HEK293 (cell line): ENCODE data around the gene COG1.

ENCODE experiments used
- CTCF ChIA-PET: fragments of 350-600 bp; formaldehyde crosslinking; extraction: SDS; loops from one replicate; lab custom pipeline; 2021; ENCODE audit warnings: antibody characterized with exemption; lab: Yijun Ruan, JAX
- POLR2A ChIA-PET: fragments of 300-600 bp; formaldehyde crosslinking; extraction: SDS; loops from one replicate; lab custom pipeline; 2020; ENCODE audit warnings: antibody characterized with exemption, inconsistent platforms; lab: Yijun Ruan, JAX
- H3K27ac ChIP-seq: fragments of 200-500 bp; sonication (Bioruptor generic); 2 replicates; pipeline ENCODE4 v1.5.1; 2014; ENCODE audit warnings: low read depth, low read length, control low read depth, inconsistent platforms; ENCODE audit errors: extremely low read depth
- H3K36me3 ChIP-seq, 2 experiments: fragments of 200-500 bp in 1 of 2; sonication (Bioruptor generic) in 1 of 2; 1 replicate in 1 of 2; 2 replicates in 1 of 2; pipeline ENCODE4 v1.5.1; 2014 to 2017; ENCODE audit warnings: inconsistent platforms in 2 of 2, low read length in 2 of 2; ENCODE audit not compliant: control insufficient read depth in 2 of 2, insufficient read depth in 1 of 2
- H3K4me1 ChIP-seq: fragments of 200-500 bp; sonication (Bioruptor generic); 2 replicates; pipeline ENCODE4 v1.5.1; 2014; ENCODE audit warnings: mild to moderate bottlenecking, low read length, inconsistent platforms; ENCODE audit not compliant: control insufficient read depth, insufficient read depth
- H3K4me3 ChIP-seq: 2 replicates; pipeline ENCODE4 v1.5.1; 2011; ENCODE audit warnings: low read depth, mild to moderate bottlenecking, control low read depth, low read length, moderate library complexity
- H3K9me3 ChIP-seq: fragments of 200-500 bp; sonication (Bioruptor generic); 2 replicates; pipeline ENCODE4 v1.5.1; 2014; ENCODE audit warnings: low read depth, low read length, inconsistent platforms; ENCODE audit not compliant: control insufficient read depth, insufficient read depth
- BCL11B ChIP-seq: fragments of 450-650 bp; formaldehyde crosslinking; IDR thresholded peaks from 2 replicates; pipeline ENCODE4 v1.5.1; 2016; ENCODE audit warnings: low read depth, missing biosample characterization, missing genetic modification characterization
- GLI2 ChIP-seq: fragments of 450-650 bp; formaldehyde crosslinking; IDR thresholded peaks from 2 replicates; pipeline ENCODE4; 2017; ENCODE audit warnings: missing biosample characterization, missing genetic modification characterization, low read depth, borderline replicate concordance
- GLI4 ChIP-seq: fragments of 450-650 bp; formaldehyde crosslinking; IDR thresholded peaks from 2 replicates; pipeline ENCODE4 v1.5.1; 2016; ENCODE audit warnings: missing biosample characterization, missing genetic modification characterization
- KLF10 ChIP-seq: fragments of 450-650 bp; IDR thresholded peaks from 2 replicates; pipeline ENCODE4 v1.5.1; 2018; ENCODE audit warnings: missing biosample characterization, mild to moderate bottlenecking, missing genetic modification characterization
- OSR2 ChIP-seq: fragments of 450-650 bp; formaldehyde crosslinking; IDR thresholded peaks from 2 replicates; pipeline ENCODE4 v1.5.1; 2016; ENCODE audit warnings: missing biosample characterization, missing genetic modification characterization
- PRDM1 ChIP-seq: fragments of 450-650 bp; formaldehyde crosslinking; IDR thresholded peaks from 2 replicates; pipeline ENCODE4; 2016; ENCODE audit warnings: missing biosample characterization, missing genetic modification characterization
- SALL2 ChIP-seq: fragments of 450-650 bp; formaldehyde crosslinking; IDR thresholded peaks from 2 replicates; pipeline ENCODE4 v1.5.0; 2017; ENCODE audit warnings: missing biosample characterization, mild to moderate bottlenecking, missing genetic modification characterization, borderline replicate concordance
- ZEB2 ChIP-seq: fragments of 450-650 bp; formaldehyde crosslinking; IDR thresholded peaks from 2 replicates; pipeline ENCODE4 v1.5.1; 2016; ENCODE audit warnings: missing biosample characterization, missing genetic modification characterization
- ZNF10 ChIP-seq: fragments of 450-650 bp; formaldehyde crosslinking; IDR thresholded peaks from 2 replicates; pipeline ENCODE4 v1.5.1; 2017; ENCODE audit warnings: missing biosample characterization, missing genetic modification characterization
- ZNF184 ChIP-seq: fragments of 450-650 bp; IDR thresholded peaks from 2 replicates; pipeline ENCODE4 v1.5.1; 2018; ENCODE audit warnings: missing biosample characterization, mild to moderate bottlenecking, missing genetic modification characterization
- ZNF292 ChIP-seq: fragments of 450-650 bp; formaldehyde crosslinking; IDR thresholded peaks from 2 replicates; pipeline ENCODE4 v1.5.1; 2016; ENCODE audit warnings: low read depth, missing biosample characterization, missing genetic modification characterization, borderline replicate concordance
- ZNF558 ChIP-seq: fragments of 450-650 bp; formaldehyde crosslinking; IDR thresholded peaks from 2 replicates; pipeline ENCODE4 v1.5.1; 2016; ENCODE audit warnings: missing biosample characterization, missing genetic modification characterization
- ZNF677 ChIP-seq: fragments of 450-650 bp; IDR thresholded peaks from 2 replicates; pipeline ENCODE4 v1.5.0; 2018; ENCODE audit warnings: missing biosample characterization, mild to moderate bottlenecking, missing genetic modification characterization, moderate library complexity
- TF ChIP-seq, protein P1 (sequence below): fragments of 450-650 bp; formaldehyde crosslinking; conservative IDR thresholded peaks from 2 replicates; pipeline ENCODE4 v1.5.1; 2016; ENCODE audit warnings: low read depth, missing biosample characterization, missing genetic modification characterization
- TF ChIP-seq, protein P2 (sequence below): fragments of 450-650 bp; formaldehyde crosslinking; IDR thresholded peaks from 2 replicates; pipeline ENCODE4 v1.5.1; 2016; ENCODE audit warnings: missing biosample characterization, missing genetic modification characterization
- TF ChIP-seq, protein P3 (sequence below): fragments of 450-650 bp; formaldehyde crosslinking; IDR thresholded peaks from 2 replicates; pipeline ENCODE4 v1.5.1; 2016; ENCODE audit warnings: missing biosample characterization, missing genetic modification characterization, borderline replicate concordance

Gene COG1

DNA sequence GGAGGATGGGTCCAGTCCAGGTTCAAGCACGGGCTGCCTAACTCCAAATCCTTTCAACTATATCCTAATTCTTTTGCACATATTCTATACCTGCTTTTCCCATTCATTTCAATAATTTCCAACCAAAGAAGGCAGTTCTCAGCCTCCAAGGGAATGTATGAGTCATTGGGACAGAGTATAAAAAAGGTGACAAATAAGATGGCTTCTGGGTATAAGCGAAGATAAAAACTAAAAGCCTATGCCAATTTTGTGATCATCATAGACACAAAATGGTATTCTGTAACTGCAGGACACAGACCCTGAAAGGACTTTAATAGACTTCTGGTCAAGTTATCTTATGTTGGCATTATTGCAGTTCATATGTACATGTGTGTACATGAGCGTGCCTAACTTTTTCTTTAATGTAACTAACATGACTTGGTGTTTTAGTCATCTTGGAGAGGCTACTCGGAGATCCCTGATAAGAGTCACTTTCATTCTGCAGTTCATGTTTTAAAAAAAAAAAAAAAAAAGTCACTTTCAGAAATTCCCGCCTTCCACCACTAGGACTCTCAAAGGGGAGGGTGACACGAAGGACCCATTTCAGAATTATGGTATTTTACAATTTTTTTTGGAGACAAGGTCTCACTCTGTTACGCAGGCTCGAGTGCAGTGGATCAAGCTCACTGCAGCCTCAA lies 17.3 kb downstream of the COG1 start:
- CTCF ChIA-PET, result interaction anchor here (0.5 to 0.6 kb wide), 3 partner anchors 24 to 370 kb away, joined by 3 to 6 read pairs (median 3); no protein-coding TSS in a partner anchor
- Histone ChIP-seq H3K27ac (no peak overlapping the region), H3K9me3 (no peaks in the 10 kb centered on the region), H3K4me1 (peaks cover 5% of the 10 kb centered on the region; the same call in 1 of the 2 replicates), H3K36me3 (peaks cover 47 to 51% of the 10 kb centered on the region in 2 experiments), H3K4me3 (no peak overlapping the region)
- POLR2A ChIA-PET, result no interaction called here
- 0 out of 2 replicates have a peak, but pooled peaks have one; percentile 15 for TF ChIP-seq PRDM1 (tag by site-specific recombination)
- TF ChIP-seq BCL11B (tag by site-specific recombination), result no peak

DNA sequence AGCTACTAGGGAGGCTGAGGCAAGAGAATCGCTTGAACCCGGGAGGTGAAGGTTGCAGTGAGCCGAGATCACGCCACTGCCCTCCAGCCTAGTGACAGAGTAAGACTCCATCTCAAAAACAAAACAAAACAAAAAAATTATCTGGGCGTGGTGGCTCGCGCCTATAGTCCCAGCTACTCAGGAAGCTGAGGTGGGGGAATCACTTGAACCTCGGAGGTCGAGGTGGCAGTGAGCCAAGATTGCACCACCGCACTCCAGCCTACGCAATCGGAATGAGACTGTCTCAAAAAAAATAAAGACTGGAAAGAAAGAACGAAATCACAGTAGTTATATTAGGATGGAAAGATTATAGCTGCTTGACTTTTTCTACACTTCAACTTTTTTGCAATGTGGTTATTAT lies 18.9 kb downstream of the COG1 start:
- no peak for TF ChIP-seq ZNF292 (tag by site-specific recombination)
- peak; percentile 77 for TF ChIP-seq OSR2 (tag by site-specific recombination)
- peaks cover 34 to 47% of the 10 kb centered on the region in 2 experiments for H3K36me3 ChIP-seq
- H3K4me1 ChIP-seq, result peaks cover 5% of the 10 kb centered on the region; the same call in 1 of the 2 replicates
- no peaks in the 10 kb centered on the region for H3K9me3 ChIP-seq
- H3K27ac ChIP-seq, result no peak overlapping the region
- POLR2A ChIA-PET, result interaction anchor here (0.6 kb wide), 1 partner anchor 21 kb away, joined by 3 read pairs; a partner anchor contains a TSS
- CTCF ChIA-PET, result interaction anchor here (0.8 to 0.9 kb wide), 2 partner anchors 159 to 487 kb away, joined by 3 read pairs; no protein-coding TSS in a partner anchor
- H3K4me3 ChIP-seq, result no peak overlapping the region

DNA sequence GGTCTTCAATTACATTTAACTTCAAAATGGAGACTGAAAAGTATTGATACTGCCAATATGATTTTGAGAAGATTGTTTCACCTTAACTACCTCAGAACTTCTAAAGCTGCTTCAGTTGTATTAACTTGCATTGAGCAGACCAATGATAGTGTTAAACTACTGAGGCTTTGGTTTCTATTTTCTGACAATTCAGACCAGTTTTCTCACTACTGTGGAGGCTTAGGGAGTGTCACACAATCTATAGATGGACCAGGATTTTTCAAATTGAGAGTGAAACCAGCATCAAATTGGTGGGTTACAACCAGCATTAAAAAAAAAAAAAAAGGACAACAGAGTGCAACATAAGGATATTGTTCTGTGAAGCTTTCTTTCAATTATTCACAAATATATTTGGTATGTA lies 21.2 kb downstream of the COG1 start:
- Histone ChIP-seq H3K4me1 (peaks cover 5% of the 10 kb centered on the region; the same call in 1 of the 2 replicates), H3K27ac (no peak overlapping the region), H3K4me3 (no peak overlapping the region), H3K36me3 (peaks cover 14 to 31% of the 10 kb centered on the region in 2 experiments; a peak in 2 of 3 replicates), H3K9me3 (no peaks in the 10 kb centered on the region)
- TF ChIP-seq KLF10 (tag by site-specific recombination), result no peak
- no peak for TF ChIP-seq ZNF10 (tag by site-specific recombination)
- TF ChIP-seq ZNF184, result no peak
- TF ChIP-seq ZNF677 (tag by site-specific recombination), result no peak
- TF ChIP-seq GLI4, result no peak
- no peak for TF ChIP-seq ZEB2 (tag by site-specific recombination)
- TF ChIP-seq, protein P1, sequence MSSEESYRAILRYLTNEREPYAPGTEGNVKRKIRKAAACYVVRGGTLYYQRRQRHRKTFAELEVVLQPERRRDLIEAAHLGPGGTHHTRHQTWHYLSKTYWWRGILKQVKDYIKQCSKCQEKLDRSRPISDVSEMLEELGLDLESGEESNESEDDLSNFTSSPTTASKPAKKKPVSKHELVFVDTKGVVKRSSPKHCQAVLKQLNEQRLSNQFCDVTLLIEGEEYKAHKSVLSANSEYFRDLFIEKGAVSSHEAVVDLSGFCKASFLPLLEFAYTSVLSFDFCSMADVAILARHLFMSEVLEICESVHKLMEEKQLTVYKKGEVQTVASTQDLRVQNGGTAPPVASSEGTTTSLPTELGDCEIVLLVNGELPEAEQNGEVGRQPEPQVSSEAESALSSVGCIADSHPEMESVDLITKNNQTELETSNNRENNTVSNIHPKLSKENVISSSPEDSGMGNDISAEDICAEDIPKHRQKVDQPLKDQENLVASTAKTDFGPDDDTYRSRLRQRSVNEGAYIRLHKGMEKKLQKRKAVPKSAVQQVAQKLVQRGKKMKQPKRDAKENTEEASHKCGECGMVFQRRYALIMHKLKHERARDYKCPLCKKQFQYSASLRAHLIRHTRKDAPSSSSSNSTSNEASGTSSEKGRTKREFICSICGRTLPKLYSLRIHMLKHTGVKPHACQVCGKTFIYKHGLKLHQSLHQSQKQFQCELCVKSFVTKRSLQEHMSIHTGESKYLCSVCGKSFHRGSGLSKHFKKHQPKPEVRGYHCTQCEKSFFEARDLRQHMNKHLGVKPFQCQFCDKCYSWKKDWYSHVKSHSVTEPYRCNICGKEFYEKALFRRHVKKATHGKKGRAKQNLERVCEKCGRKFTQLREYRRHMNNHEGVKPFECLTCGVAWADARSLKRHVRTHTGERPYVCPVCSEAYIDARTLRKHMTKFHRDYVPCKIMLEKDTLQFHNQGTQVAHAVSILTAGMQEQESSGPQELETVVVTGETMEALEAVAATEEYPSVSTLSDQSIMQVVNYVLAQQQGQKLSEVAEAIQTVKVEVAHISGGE, result no peak
- no peak for TF ChIP-seq ZNF558 (tag by site-specific recombination)
- TF ChIP-seq, protein P2, sequence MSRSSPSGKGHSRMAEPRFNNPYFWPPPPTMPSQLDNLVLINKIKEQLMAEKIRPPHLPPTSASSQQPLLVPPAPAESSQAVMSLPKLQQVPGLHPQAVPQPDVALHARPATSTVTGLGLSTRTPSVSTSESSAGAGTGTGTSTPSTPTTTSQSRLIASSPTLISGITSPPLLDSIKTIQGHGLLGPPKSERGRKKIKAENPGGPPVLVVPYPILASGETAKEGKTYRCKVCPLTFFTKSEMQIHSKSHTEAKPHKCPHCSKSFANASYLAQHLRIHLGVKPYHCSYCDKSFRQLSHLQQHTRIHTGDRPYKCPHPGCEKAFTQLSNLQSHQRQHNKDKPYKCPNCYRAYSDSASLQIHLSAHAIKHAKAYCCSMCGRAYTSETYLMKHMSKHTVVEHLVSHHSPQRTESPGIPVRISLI (tag by site-specific recombination), result no peak
- no peak for TF ChIP-seq SALL2
- TF ChIP-seq, protein P3, sequence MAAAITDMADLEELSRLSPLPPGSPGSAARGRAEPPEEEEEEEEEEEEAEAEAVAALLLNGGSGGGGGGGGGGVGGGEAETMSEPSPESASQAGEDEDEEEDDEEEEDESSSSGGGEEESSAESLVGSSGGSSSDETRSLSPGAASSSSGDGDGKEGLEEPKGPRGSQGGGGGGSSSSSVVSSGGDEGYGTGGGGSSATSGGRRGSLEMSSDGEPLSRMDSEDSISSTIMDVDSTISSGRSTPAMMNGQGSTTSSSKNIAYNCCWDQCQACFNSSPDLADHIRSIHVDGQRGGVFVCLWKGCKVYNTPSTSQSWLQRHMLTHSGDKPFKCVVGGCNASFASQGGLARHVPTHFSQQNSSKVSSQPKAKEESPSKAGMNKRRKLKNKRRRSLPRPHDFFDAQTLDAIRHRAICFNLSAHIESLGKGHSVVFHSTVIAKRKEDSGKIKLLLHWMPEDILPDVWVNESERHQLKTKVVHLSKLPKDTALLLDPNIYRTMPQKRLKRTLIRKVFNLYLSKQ (tag by site-specific recombination), result no peak
- no peak for TF ChIP-seq GLI2 (tag by site-specific recombination)
- ChIA-PET CTCF (interaction anchor here (0.6 to 3.4 kb wide), 6 partner anchors 11 to 488 kb away, joined by 3 to 14 read pairs (median 4); a partner anchor contains a TSS), POLR2A (interaction anchor here (3.2 kb wide), 1 partner anchor 18 kb away, joined by 13 read pairs; a partner anchor contains a TSS)
